Neural progenitor cell (in vitro differentiated cells): ENCODE results near the gene GEMIN8.

Source experiments
- CTCF ChIP-seq: fragments of 200-600 bp; sonication (generic); IDR thresholded peaks from 2 replicates; pipeline ENCODE4 v1.5.1; 2017; ENCODE audit warnings: antibody characterized with exemption, mild to moderate bottlenecking
- EZH2 ChIP-seq: fragments of 200-600 bp; sonication (generic); IDR thresholded peaks from 2 replicates; pipeline ENCODE4 v1.6.1; 2017; ENCODE audit warnings: antibody characterized with exemption, mild to moderate bottlenecking, moderate library complexity
- EZH2phosphoT487 ChIP-seq: fragments of 200-600 bp; sonication (generic); IDR thresholded peaks from 2 replicates; pipeline ENCODE4 v1.6.1; 2017; ENCODE audit warnings: antibody characterized with exemption

- TF ChIP-seq CTCF (no peak), EZH2 (no peak), EZH2phosphoT487 (no peak)
These were observed 26.7 kb downstream of the GEMIN8 start for GRCh38 chrX:14003028-14003427.
